Natural killer cell (primary cell): ENCODE data around the gene RGMA. TPM values are rescaled to one million over a fixed set of nuclear protein-coding genes. Genes with fewer than 3 reads are reported as not detected.
A peak's percentile ranks its signal among the peaks of the same experiment; 100 is the strongest.

Experiments used
- ATAC-seq, 3 donors: fragments of 150-1000 bp in 2 of 3; fragments of 200-7000 bp in 1 of 3; cut with Tn5 transposase; 1 replicate in 1 of 3; 2 replicates in 2 of 3; pipeline ENCODE4 v1.10.0; 2021; ENCODE audit warnings: mild to moderate bottlenecking in 2 of 3, moderate library complexity in 2 of 3
- DNase-seq, 2 donors: peaks; one replicate each; pipeline versions ENCODE4 v3.0.0 to v3.0.0-alpha.2; 2013 to 2021; ENCODE audit warnings: mixed read lengths in 1 of 2
- H3K27ac ChIP-seq: one replicate; pipeline ENCODE4 v1.5.1; 2013; ENCODE audit warnings: mild to moderate bottlenecking, low read length
- H3K27me3 ChIP-seq: one replicate; pipeline ENCODE4 v1.6.1; 2013; ENCODE audit warnings: low read length; ENCODE audit not compliant: control insufficient read depth, insufficient read depth
- H3K36me3 ChIP-seq: one replicate; pipeline ENCODE4 v1.6.1; 2013; ENCODE audit warnings: low read length; ENCODE audit not compliant: control insufficient read depth, insufficient read depth
- H3K4me1 ChIP-seq: one replicate; pipeline ENCODE4 v1.6.1; 2013; ENCODE audit warnings: low read length; ENCODE audit not compliant: control insufficient read depth, insufficient read depth
- H3K4me3 ChIP-seq: one replicate; pipeline ENCODE4 v1.5.1; 2013; ENCODE audit warnings: low read length
- H3K9me3 ChIP-seq: one replicate; pipeline ENCODE4 v1.6.1; 2013; ENCODE audit warnings: low read length; ENCODE audit not compliant: control insufficient read depth, insufficient read depth
- H3K27ac Mint-ChIP-seq, 2 donors: one replicate each; pipeline ENCODE4 v1.8.0; 2022; ENCODE audit warnings: mild to moderate bottlenecking in 2 of 2, mixed read lengths in 2 of 2, moderate library complexity in 1 of 2
- H3K27me3 Mint-ChIP-seq, 2 donors: one replicate each; pipeline ENCODE4 v1.8.0; 2022; ENCODE audit warnings: low read depth in 2 of 2, mixed read lengths in 2 of 2
- H3K36me3 Mint-ChIP-seq: one replicate; pipeline ENCODE4 v1.8.0; 2022; ENCODE audit warnings: mixed read lengths
- H3K4me1 Mint-ChIP-seq, 2 donors: one replicate each; pipeline ENCODE4 v1.8.0; 2022; ENCODE audit warnings: mixed read lengths in 2 of 2
- H3K4me3 Mint-ChIP-seq: one replicate; pipeline ENCODE4 v1.8.0; 2022; ENCODE audit warnings: mild to moderate bottlenecking, moderate library complexity, mixed read lengths
- H3K9me3 Mint-ChIP-seq, 2 donors: one replicate each; pipeline ENCODE4 v1.8.0; 2022; ENCODE audit warnings: mixed read lengths in 2 of 2
- WGBS: methylation state at CpG from one replicate; pipeline ENCODE4 v1.1.7; 2013; ENCODE audit warnings: missing lambda C conversion rate; ENCODE audit not compliant: insufficient coverage; 5-methylcytosine and 5-hydroxymethylcytosine counted together
- intact Hi-C: fragments of 100-400 bp; cut with micrococcal nuclease; formaldehyde crosslinking; loops from one replicate; pipeline ENCODE4 v1.14.2; 2022
- total RNA-seq, 4 donors: library from RNA; stranded (reverse); fragments of 120-200 nt in 1 of 4; gene quantifications; one replicate each; pipeline versions ENCODE4 v1.2.3 to v1.2.4, GENCODE V29; 2013 to 2022
- TF ChIP-seq, protein P1 (sequence below): fragments of 200-600 bp; IDR thresholded peaks from one replicate; pipeline ENCODE4 v1.8.0; 2022; ENCODE audit warnings: antibody characterized with exemption

The RGMA gene
- total RNA-seq, 3 donors from 2014 or later (not counting 1 experiment from before 2014, with no cell fraction given), result not detected

- Histone ChIP-seq H3K4me3 (no peak overlapping the region), H3K36me3 (no peaks in the 10 kb centered on the region), H3K4me1 (peaks cover 18% of the 10 kb centered on the region), H3K27me3 (peaks cover 28% of the 10 kb centered on the region), H3K27ac (no peak overlapping the region), H3K9me3 (no peaks in the 10 kb centered on the region)
- Mint-ChIP-seq H3K36me3 (peaks cover 6% of the 10 kb centered on the region), H3K9me3 (no peaks in the 10 kb centered on the region), H3K27ac (no peak overlapping the region), H3K4me1 (peaks cover 17 to 22% of the 10 kb centered on the region in 2 donors), H3K4me3 (peak overlapping the region; percentile 91), H3K27me3 (peaks cover 65 to 76% of the 10 kb centered on the region in 2 donors)
- WGBS, result under 1% methylated on average over 96 of the region's 96 CpGs
- TF ChIP-seq, protein P1, sequence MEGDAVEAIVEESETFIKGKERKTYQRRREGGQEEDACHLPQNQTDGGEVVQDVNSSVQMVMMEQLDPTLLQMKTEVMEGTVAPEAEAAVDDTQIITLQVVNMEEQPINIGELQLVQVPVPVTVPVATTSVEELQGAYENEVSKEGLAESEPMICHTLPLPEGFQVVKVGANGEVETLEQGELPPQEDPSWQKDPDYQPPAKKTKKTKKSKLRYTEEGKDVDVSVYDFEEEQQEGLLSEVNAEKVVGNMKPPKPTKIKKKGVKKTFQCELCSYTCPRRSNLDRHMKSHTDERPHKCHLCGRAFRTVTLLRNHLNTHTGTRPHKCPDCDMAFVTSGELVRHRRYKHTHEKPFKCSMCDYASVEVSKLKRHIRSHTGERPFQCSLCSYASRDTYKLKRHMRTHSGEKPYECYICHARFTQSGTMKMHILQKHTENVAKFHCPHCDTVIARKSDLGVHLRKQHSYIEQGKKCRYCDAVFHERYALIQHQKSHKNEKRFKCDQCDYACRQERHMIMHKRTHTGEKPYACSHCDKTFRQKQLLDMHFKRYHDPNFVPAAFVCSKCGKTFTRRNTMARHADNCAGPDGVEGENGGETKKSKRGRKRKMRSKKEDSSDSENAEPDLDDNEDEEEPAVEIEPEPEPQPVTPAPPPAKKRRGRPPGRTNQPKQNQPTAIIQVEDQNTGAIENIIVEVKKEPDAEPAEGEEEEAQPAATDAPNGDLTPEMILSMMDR, result no peak
- intact Hi-C loops, result no loop called here
- peak in 2 of 3 donors; percentile 63 to 68 for ATAC-seq
- DNase-seq, result peak in 1 of 2 donors; percentile 17
Observed at GRCh38 chr15:93072411-93073394, 16.3 kb downstream of the RGMA start.

DNA sequence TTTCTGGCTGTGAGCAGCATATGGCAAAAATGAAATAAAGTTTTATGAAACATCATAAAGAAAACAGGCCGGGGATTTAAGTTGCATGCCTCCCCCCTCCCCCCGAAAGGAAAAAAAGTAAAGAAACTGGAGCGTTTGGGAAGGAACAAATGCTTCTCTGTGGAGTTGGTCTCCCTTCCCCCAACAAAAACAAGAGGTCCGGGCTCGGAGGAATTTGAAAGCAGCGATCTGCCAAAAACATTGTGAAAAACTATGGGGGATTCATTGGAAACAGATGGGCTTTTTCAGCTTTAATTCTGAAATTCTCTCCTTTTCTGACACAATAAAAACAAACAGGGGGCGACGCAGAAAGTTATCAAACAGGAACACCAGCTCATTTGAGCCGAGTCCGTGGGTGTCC lies 17.0 kb downstream of the RGMA start:
- Histone ChIP-seq H3K27ac (no peak overlapping the region), H3K4me3 (no peak overlapping the region), H3K9me3 (no peaks in the 10 kb centered on the region), H3K36me3 (no peaks in the 10 kb centered on the region), H3K27me3 (peaks cover 28% of the 10 kb centered on the region), H3K4me1 (peaks cover 18% of the 10 kb centered on the region)
- H3K4me1 Mint-ChIP-seq, result peaks cover 17 to 22% of the 10 kb centered on the region in 2 donors
- peaks cover 61 to 69% of the 10 kb centered on the region in 2 donors for H3K27me3 Mint-ChIP-seq
- H3K4me3 Mint-ChIP-seq, result peak overlapping the region; percentile 74
- ATAC-seq, result no peak
- H3K36me3 Mint-ChIP-seq, result peaks cover 6% of the 10 kb centered on the region
- no peaks in the 10 kb centered on the region for H3K9me3 Mint-ChIP-seq
- WGBS, result 14% methylated on average over 6 of the region's 10 CpGs
- TF ChIP-seq, protein P1, result no peak
- no peak for DNase-seq
- no peak overlapping the region for H3K27ac Mint-ChIP-seq
- intact Hi-C loops, result no loop called here

DNA sequence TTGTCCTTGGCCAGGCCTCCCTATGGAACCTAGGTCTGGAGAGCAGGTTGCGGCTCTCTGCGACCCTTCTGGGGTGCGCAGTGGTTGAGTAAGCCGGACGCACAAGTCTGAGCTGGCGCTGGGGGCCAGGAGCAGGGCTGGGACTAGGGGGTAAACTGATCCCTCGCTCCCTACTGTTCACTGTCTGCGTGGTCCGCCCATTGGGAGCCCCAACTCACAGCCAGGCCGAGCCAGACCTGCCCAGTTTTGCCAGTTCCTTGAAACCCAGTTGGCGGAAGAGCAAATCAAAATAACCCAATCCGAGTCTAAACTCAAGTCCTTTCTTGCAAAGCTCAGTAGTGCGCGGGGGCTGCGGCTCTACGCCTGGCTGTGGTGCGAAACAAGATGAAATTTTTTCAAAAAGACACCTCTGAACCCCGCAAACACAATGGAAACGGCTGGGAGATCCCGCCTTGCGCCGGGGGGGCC lies 17.5 kb downstream of the RGMA start:
- H3K36me3 ChIP-seq, result no peaks in the 10 kb centered on the region
- intact Hi-C loops, result no loop called here
- no peaks in the 10 kb centered on the region for H3K9me3 ChIP-seq
- H3K27ac ChIP-seq, result no peak overlapping the region
- H3K4me3 Mint-ChIP-seq, result peak overlapping the region; percentile 9
- 85% methylated on average over 22 of the region's 22 CpGs for WGBS
- H3K4me1 Mint-ChIP-seq, result peaks cover 17 to 22% of the 10 kb centered on the region in 2 donors
- no peaks in the 10 kb centered on the region for H3K9me3 Mint-ChIP-seq
- peaks cover 18% of the 10 kb centered on the region for H3K4me1 ChIP-seq
- H3K27me3 Mint-ChIP-seq, result peaks cover 56 to 64% of the 10 kb centered on the region in 2 donors
- no peak for DNase-seq
- TF ChIP-seq, protein P1, result no peak
- no peak for ATAC-seq
- no peak overlapping the region for H3K27ac Mint-ChIP-seq
- H3K36me3 Mint-ChIP-seq, result peaks cover 6% of the 10 kb centered on the region
- no peak overlapping the region for H3K4me3 ChIP-seq
- H3K27me3 ChIP-seq, result peaks cover 28% of the 10 kb centered on the region
